Measurements from ENCODE around the gene ARHGAP32. TPM values are rescaled to one million over a fixed set of nuclear protein-coding genes. Genes with fewer than 3 reads are reported as not detected.
A peak's percentile ranks its signal among the peaks of the same experiment; 100 is the strongest.
"Not testable (repeated sequence)": the region's sequence is repeated elsewhere in the genome, so short reads cannot be mapped to it uniquely, and the experiment has no call there.

The ARHGAP32 gene
- polyA plus RNA-seq, 1 donor from 2014 or later: 0.54 TPM

- no peaks in the 10 kb centered on the region for H3K4me1 Mint-ChIP-seq
- H3K9me3 Mint-ChIP-seq: peaks cover 0 to 1% (median 0%) of the 10 kb centered on the region in 3 donors
- H3K27ac Mint-ChIP-seq: no peak overlapping the region
These were observed 147.0 kb downstream of the ARHGAP32 start for GRCh38 chr11:129045150-129045549.

GRCh38 chr11:129042503-129042902 lies 149.6 kb downstream of the ARHGAP32 start:
- H3K27me3 Mint-ChIP-seq: no peaks in the 10 kb centered on the region

More at GRCh38 chr11:129045150-129045549, 147.0 kb downstream of the ARHGAP32 start:
- Mint-ChIP-seq H3K27me3 (no peaks in the 10 kb centered on the region), H3K4me3 (no peak overlapping the region), H3K36me3 (no peaks in the 10 kb centered on the region)

GRCh38 chr11:129041611-129042018 lies 150.5 kb downstream of the ARHGAP32 start:
- peaks cover 1 to 13% (median 2%) of the 10 kb centered on the region in 3 donors for H3K9me3 Mint-ChIP-seq
- no peak overlapping the region for H3K27ac Mint-ChIP-seq
- H3K36me3 Mint-ChIP-seq: no peaks in the 10 kb centered on the region
- no peaks in the 10 kb centered on the region for H3K27me3 Mint-ChIP-seq
- H3K4me1 Mint-ChIP-seq: no peaks in the 10 kb centered on the region
- H3K4me3 Mint-ChIP-seq: no peak overlapping the region

More at GRCh38 chr11:129042503-129042902, 149.6 kb downstream of the ARHGAP32 start:
- H3K4me1 Mint-ChIP-seq: no peaks in the 10 kb centered on the region
- no peak overlapping the region for H3K27ac Mint-ChIP-seq
- H3K36me3 Mint-ChIP-seq: no peaks in the 10 kb centered on the region
- no peak overlapping the region for H3K4me3 Mint-ChIP-seq
- peaks cover 1 to 13% (median 2%) of the 10 kb centered on the region in 3 donors for H3K9me3 Mint-ChIP-seq

- Mint-ChIP-seq H3K27me3 (no peaks in the 10 kb centered on the region), H3K36me3 (no peaks in the 10 kb centered on the region), H3K4me1 (no peaks in the 10 kb centered on the region), H3K27ac (no peak overlapping the region), H3K9me3 (peaks cover 1 to 13% (median 2%) of the 10 kb centered on the region in 3 donors), H3K4me3 (no peak overlapping the region)
These were observed 151.2 kb downstream of the ARHGAP32 start for GRCh38 chr11:129040934-129041333.

- Mint-ChIP-seq H3K9me3 (peaks cover 0 to 13% (median 2%) of the 10 kb centered on the region in 3 donors), H3K27me3 (peaks cover 2% of the 10 kb centered on the region), H3K4me3 (no peak overlapping the region), H3K36me3 (peaks cover 4% of the 10 kb centered on the region), H3K27ac (no peak overlapping the region), H3K4me1 (no peaks in the 10 kb centered on the region)
These were observed 156.9 kb downstream of the ARHGAP32 start for GRCh38 chr11:129035244-129035643.

GRCh38 chr11:129034001-129034400 lies 158.1 kb downstream of the ARHGAP32 start:
- Mint-ChIP-seq H3K9me3 (peaks cover 0 to 10% (median 0%) of the 10 kb centered on the region in 3 donors), H3K4me3 (no peak overlapping the region), H3K27ac (no peak overlapping the region), H3K27me3 (peaks cover 2% of the 10 kb centered on the region), H3K36me3 (peaks cover 4% of the 10 kb centered on the region), H3K4me1 (no peaks in the 10 kb centered on the region)

- peaks cover 0 to 2% (median 0%) of the 10 kb centered on the region in 3 donors for H3K9me3 Mint-ChIP-seq
- H3K36me3 Mint-ChIP-seq: peaks cover 4% of the 10 kb centered on the region
- peaks cover 4% of the 10 kb centered on the region for H3K27me3 Mint-ChIP-seq
- peaks cover 2 to 5% (median 3%) of the 10 kb centered on the region in 3 donors for H3K4me1 Mint-ChIP-seq
- H3K27ac Mint-ChIP-seq: no peak overlapping the region
- no peak overlapping the region for H3K4me3 Mint-ChIP-seq
These were observed 168.0 kb downstream of the ARHGAP32 start for GRCh38 chr11:129023968-129024676.

GRCh38 chr11:129021295-129021694 lies 170.8 kb downstream of the ARHGAP32 start:
- Mint-ChIP-seq H3K27me3 (peaks cover 8% of the 10 kb centered on the region), H3K27ac (no peak overlapping the region), H3K4me3 (no peak overlapping the region), H3K9me3 (no peaks in the 10 kb centered on the region), H3K4me1 (peaks cover 2 to 5% (median 3%) of the 10 kb centered on the region in 3 donors), H3K36me3 (peaks cover 4% of the 10 kb centered on the region)

GRCh38 chr11:129018991-129019390 lies 173.1 kb downstream of the ARHGAP32 start:
- Mint-ChIP-seq H3K9me3 (no peaks in the 10 kb centered on the region), H3K4me1 (peaks cover 2 to 5% (median 3%) of the 10 kb centered on the region in 3 donors), H3K27ac (no peak overlapping the region), H3K27me3 (peaks cover 8% of the 10 kb centered on the region), H3K4me3 (no peak overlapping the region), H3K36me3 (peaks cover 3% of the 10 kb centered on the region)

- Mint-ChIP-seq H3K27me3 (peaks cover 8% of the 10 kb centered on the region), H3K27ac (no peak overlapping the region), H3K36me3 (peaks cover 3% of the 10 kb centered on the region), H3K9me3 (no peaks in the 10 kb centered on the region), H3K4me3 (no peak overlapping the region), H3K4me1 (peaks cover 2 to 5% (median 3%) of the 10 kb centered on the region in 3 donors)
These were observed 174.0 kb downstream of the ARHGAP32 start for GRCh38 chr11:129018126-129018525.

GRCh38 chr11:129013737-129014475 lies 178.2 kb downstream of the ARHGAP32 start:
- H3K9me3 Mint-ChIP-seq: peaks cover 0 to 3% (median 0%) of the 10 kb centered on the region in 3 donors
- no peak overlapping the region for H3K4me3 Mint-ChIP-seq
- H3K27me3 Mint-ChIP-seq: peaks cover 9% of the 10 kb centered on the region
- no peaks in the 10 kb centered on the region for H3K36me3 Mint-ChIP-seq
- H3K27ac Mint-ChIP-seq: no peak overlapping the region
- H3K4me1 Mint-ChIP-seq: no peaks in the 10 kb centered on the region

GRCh38 chr11:129012880-129013279 lies 179.2 kb downstream of the ARHGAP32 start:
- Mint-ChIP-seq H3K27me3 (peaks cover 8% of the 10 kb centered on the region), H3K27ac (no peak overlapping the region), H3K4me1 (no peaks in the 10 kb centered on the region), H3K4me3 (no peak overlapping the region), H3K9me3 (peaks cover 0 to 3% (median 0%) of the 10 kb centered on the region in 3 donors), H3K36me3 (no peaks in the 10 kb centered on the region)

GRCh38 chr11:129006161-129006560 lies 186.0 kb downstream of the ARHGAP32 start:
- Mint-ChIP-seq H3K4me3 (no peak overlapping the region), H3K9me3 (peaks cover 7 to 15% (median 12%) of the 10 kb centered on the region in 3 donors), H3K4me1 (no peaks in the 10 kb centered on the region), H3K27ac (no peak overlapping the region), H3K27me3 (peaks cover 6% of the 10 kb centered on the region), H3K36me3 (peaks cover 6% of the 10 kb centered on the region)

GRCh38 chr11:128999165-128999564 lies 193.0 kb downstream of the ARHGAP32 start:
- H3K36me3 Mint-ChIP-seq, H3K4me1 Mint-ChIP-seq, H3K4me3 Mint-ChIP-seq, H3K27me3 Mint-ChIP-seq: not testable (repeated sequence)
- Mint-ChIP-seq H3K9me3 (peaks cover 4 to 33% (median 11%) of the 10 kb centered on the region in 3 donors), H3K27ac (peak overlapping the region in 1 of 3 donors; percentile 53)

GRCh38 chr11:128988242-128988970 lies 203.7 kb downstream of the ARHGAP32 start:
- Mint-ChIP-seq H3K4me3 (no peak overlapping the region), H3K4me1 (peaks cover 0 to 5% (median 2%) of the 10 kb centered on the region in 3 donors), H3K36me3 (no peaks in the 10 kb centered on the region), H3K27me3 (peaks cover 2% of the 10 kb centered on the region), H3K9me3 (peaks cover 0 to 4% (median 2%) of the 10 kb centered on the region in 3 donors), H3K27ac (no peak overlapping the region)
